A549 (cell line): ENCODE data around the gene YWHAE.
"Not testable (repeated sequence)": the region's sequence is repeated elsewhere in the genome, so short reads cannot be mapped to it uniquely, and the experiment has no call there.

Source experiments
- CTCF ChIP-seq: fragments of >200 bp; sonication (Bioruptor Twin); formaldehyde crosslinking; IDR thresholded peaks from 3 replicates; pipeline ENCODE4 v1.5.1; 2016
- GATA3 ChIP-seq: IDR thresholded peaks from 2 replicates; pipeline ENCODE4 v1.6.1; 2012; ENCODE audit warnings: borderline replicate concordance
- JUNB ChIP-seq: fragments of >200 bp; sonication (Bioruptor Twin); formaldehyde crosslinking; IDR thresholded peaks from 2 replicates; pipeline ENCODE4 v1.6.1; 2016
- MYC ChIP-seq: IDR thresholded peaks from 2 replicates; pipeline ENCODE4 v1.6.1; 2012; ENCODE audit warnings: mild to moderate bottlenecking, inconsistent platforms, low read length, improper control_type of control experiment, borderline replicate concordance
- NFE2L2 ChIP-seq: fragments of 150-350 bp; conservative IDR thresholded peaks from 2 replicates; pipeline ENCODE4 v1.6.1; 2014; ENCODE audit warnings: low read length
- PHF8 ChIP-seq: fragments of 200-600 bp; sonication (generic); IDR thresholded peaks from 2 replicates; pipeline ENCODE4 v1.6.1; 2016; ENCODE audit warnings: low read depth, mild to moderate bottlenecking, antibody characterized with exemption, moderate library complexity, borderline replicate concordance
- POLR2AphosphoS2 ChIP-seq: conservative IDR thresholded peaks from 2 replicates; pipeline ENCODE4 v1.6.1; 2012; ENCODE audit warnings: low read length, improper control_type of control experiment, inconsistent platforms
- RCOR1 ChIP-seq: fragments of 150-350 bp; IDR thresholded peaks from 2 replicates; pipeline ENCODE4 v1.6.1; 2014; ENCODE audit warnings: antibody characterized with exemption, low read length, low read depth

GRCh38 chr17:1395876-1396665 lies 4.0 kb downstream of the YWHAE start:
- not testable (repeated sequence) for TF ChIP-seq CTCF, GATA3, JUNB, NFE2L2, RCOR1, POLR2AphosphoS2, MYC, PHF8
